GM10266 (cell line): ENCODE measurements around the gene COL4A2.

Source experiments
- DNase-seq: peaks from one replicate; pipeline ENCODE4 v3.0.0; 2012; ENCODE audit errors: extremely low spot score
- TF ChIP-seq, protein P1 (sequence below): IDR thresholded peaks from 2 replicates; pipeline ENCODE4 v1.5.1; 2012; ENCODE audit warnings: mild to moderate bottlenecking, low read depth; ENCODE audit not compliant: control insufficient read depth, insufficient read depth; ENCODE audit errors: missing control alignments

Gene COL4A2

DNA sequence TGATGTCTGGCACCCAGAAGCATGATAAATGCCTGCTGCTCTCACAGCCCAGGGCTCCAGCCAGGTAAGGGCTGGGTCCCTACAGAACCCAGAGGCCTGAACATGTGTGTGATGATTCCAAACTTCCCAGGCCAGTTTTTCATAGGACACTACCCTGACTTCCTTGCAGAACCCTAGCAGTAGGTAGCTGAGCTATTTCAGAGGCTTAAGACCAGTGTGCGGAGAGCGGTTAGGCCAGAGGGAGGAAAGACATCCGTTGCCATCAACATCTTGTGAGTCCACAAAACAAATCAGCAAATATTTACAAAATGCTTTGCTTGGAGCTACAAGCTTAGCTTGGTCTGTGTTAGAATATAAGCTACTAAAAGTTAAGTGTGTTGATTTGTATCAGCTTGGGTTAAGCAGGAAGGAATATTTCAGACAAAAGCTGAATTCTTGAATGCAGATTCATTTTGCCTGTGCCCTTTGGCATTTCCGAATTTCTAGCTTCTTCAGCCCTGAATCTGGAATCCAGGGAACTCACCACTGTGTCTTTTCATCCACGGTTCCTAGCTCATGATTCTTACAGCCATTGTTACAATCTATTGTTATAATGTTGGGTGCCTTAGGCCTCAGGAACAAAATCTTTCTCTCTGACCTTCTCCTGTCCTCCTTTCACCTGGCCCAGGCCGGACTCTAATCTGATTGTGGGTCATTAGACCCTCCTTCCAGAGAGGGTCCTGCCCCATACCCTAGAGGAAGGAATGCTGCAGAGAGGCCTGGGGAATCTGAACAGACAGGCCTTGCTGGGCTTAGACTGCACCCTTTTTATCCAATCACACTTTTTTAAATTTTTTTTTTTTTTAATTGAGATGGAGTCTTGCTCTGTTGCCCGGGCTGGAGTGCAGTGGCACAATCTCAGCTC lies 242.1 kb downstream of the COL4A2 start:
- TF ChIP-seq, protein P1, sequence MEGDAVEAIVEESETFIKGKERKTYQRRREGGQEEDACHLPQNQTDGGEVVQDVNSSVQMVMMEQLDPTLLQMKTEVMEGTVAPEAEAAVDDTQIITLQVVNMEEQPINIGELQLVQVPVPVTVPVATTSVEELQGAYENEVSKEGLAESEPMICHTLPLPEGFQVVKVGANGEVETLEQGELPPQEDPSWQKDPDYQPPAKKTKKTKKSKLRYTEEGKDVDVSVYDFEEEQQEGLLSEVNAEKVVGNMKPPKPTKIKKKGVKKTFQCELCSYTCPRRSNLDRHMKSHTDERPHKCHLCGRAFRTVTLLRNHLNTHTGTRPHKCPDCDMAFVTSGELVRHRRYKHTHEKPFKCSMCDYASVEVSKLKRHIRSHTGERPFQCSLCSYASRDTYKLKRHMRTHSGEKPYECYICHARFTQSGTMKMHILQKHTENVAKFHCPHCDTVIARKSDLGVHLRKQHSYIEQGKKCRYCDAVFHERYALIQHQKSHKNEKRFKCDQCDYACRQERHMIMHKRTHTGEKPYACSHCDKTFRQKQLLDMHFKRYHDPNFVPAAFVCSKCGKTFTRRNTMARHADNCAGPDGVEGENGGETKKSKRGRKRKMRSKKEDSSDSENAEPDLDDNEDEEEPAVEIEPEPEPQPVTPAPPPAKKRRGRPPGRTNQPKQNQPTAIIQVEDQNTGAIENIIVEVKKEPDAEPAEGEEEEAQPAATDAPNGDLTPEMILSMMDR = no peak
- DNase-seq = no peak

DNA sequence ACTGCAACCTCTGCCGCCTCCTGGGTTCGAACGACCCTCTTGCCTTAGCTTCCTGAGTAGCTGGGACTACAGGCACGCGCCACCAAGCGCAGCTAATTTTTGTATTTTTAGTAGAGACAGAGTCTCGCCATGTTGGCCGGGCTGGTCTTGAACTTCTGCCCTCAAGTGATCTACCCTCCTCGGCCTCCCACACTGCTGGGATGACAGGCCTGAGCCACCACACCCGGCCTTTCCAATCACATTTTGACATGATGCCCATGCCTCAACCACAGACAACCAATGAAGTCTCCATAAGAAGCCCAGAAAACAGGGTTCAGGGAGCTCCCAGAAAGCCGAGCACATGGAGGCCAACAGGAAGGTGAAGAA lies 242.7 kb downstream of the COL4A2 start:
- no peak for DNase-seq
- TF ChIP-seq, protein P1 = no peak

DNA sequence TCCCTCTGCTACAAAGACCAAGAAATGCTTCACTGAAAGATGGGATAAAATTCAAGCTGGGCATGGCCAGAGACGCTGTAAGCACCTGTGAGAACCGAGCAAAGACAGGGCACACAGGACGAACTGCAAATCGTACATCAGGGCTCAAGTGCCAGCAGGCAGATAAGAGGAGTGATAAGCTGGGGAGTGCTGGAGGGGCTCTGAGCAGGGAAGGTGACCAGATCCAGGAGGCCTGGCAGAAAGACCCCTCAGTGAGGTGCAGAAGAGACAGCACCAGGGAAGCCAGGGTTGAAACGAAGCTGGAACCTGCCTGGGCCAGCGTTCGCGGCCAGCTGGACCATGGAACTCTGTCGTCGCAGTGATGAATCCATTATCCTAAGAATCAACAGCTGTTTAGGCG lies 244.2 kb downstream of the COL4A2 start:
- no peak for DNase-seq
- TF ChIP-seq, protein P1 = no peak

DNA sequence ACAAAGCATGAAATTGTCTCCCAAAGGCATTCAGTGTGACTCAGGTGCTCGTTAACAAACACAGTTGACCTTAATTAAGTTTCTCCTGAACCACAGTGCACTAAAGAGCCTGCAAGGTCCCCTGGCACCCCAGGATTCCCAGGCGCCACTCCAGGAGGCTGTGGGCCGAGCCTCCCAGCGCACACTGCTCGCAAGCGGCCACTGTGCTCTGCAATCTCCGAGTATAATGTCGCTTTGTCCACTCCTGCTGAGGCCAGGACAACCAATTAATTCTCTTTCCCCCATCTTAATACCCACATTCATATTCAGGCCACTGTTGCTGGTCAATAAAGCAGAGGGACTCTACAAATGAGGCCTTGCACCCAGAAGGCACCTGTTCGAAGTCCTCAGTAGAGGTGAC lies 245.7 kb downstream of the COL4A2 start:
- DNase-seq = no peak
- TF ChIP-seq, protein P1 = no peak

DNA sequence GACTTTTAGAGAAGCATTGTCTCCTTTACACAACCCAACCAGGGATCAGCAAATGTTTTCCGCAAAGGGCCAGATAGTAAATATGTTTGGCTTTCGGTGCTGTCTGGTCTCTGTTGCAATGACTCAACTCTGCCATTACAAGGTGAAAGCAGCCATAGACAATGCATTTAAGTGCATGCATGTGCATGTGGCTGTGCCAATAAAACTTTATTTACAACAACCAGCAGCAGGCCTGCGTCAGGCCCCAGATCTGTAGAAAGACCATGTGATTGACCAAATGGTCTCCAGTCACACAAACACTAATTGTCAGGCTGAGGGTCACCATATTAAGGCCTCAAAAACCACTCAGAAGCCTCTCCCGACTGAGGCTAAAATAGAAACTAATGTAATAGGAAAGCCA lies 246.3 kb downstream of the COL4A2 start:
- no peak for DNase-seq
- TF ChIP-seq, protein P1 = no peak

DNA sequence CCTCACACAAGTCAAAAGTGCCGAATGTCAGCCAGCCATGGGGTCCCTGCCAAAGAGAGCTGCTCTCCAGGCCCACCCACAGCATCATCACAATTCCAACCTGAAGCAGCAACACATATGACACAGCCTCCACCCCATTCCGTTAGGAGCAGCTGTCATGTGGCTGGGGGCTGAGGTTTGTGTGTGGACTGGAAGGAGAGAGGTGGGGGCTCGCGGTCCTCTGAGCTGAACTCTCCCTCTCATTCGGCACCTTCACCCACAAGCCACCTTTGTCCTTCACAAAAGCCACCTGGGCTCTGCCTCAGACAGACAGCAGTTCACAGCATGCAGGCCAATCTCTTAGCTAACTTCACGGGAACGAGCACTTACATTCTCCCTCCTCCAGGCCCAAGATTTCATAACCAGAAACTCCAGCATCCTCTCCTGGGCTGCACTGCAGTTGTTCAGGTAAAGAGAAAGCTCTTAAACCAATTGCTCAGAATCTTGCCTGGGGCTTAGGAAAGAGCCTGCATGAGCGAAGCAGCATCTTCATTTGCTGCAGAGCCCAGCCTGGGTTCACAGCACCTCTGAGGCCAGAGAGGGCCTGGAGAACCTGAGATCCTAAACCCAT lies 247.2 kb downstream of the COL4A2 start:
- TF ChIP-seq, protein P1 = no peak
- no peak for DNase-seq

DNA sequence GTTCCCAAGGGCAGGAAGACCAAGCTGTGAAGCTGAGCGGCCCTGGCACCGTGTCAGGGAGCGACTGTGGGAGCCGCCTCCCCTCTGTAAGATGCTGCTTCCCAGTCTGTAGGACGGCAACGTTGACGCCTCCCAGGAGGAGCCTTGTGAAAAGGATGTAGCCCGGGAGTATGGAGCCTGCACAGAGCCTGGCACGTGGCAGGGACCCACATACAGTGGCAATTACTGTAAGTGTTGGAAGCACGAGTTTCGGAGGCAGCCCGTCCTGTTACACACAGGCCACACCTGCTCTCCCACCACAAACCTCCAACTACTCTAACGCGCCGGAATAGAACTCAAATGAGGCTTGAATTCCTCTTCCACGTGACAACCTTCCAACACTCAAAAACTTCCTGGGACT lies 247.9 kb downstream of the COL4A2 start:
- DNase-seq = no peak
- TF ChIP-seq, protein P1 = no peak
